ENCODE data around the gene AFAP1. TPM values are rescaled to one million over a fixed set of nuclear protein-coding genes. Genes with fewer than 3 reads are reported as not detected.

The AFAP1 gene
- total RNA-seq, 2 donors from 2014 or later, result 32.1 to 40.1 TPM

DNA sequence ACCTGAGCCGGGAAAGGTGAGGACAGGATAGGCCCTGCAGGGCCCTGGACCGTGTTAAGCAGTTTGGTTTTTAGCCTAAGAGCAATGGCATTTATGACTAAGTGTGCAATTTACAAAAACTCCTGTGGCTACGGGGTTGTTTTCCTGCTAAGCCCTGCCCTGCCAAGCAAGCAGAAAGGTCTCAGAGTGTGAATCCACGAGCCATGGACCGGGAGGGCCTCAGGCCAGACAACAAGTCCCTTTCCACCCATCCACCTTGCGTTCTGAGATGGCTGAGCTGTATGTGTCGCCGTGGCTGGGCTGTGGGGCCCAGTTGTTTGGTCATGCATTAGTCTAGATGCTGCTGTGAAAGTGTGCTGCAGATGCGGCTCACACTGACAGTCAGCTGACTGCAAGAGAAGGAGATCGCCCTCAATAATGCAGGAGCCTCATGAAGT, 33.9 kb upstream of the AFAP1 start:
- no peaks in the 10 kb centered on the region for H3K27me3 ChIP-seq (replicated peaks; ENCODE audit: insufficient read depth)
- TF ChIP-seq, protein P1, sequence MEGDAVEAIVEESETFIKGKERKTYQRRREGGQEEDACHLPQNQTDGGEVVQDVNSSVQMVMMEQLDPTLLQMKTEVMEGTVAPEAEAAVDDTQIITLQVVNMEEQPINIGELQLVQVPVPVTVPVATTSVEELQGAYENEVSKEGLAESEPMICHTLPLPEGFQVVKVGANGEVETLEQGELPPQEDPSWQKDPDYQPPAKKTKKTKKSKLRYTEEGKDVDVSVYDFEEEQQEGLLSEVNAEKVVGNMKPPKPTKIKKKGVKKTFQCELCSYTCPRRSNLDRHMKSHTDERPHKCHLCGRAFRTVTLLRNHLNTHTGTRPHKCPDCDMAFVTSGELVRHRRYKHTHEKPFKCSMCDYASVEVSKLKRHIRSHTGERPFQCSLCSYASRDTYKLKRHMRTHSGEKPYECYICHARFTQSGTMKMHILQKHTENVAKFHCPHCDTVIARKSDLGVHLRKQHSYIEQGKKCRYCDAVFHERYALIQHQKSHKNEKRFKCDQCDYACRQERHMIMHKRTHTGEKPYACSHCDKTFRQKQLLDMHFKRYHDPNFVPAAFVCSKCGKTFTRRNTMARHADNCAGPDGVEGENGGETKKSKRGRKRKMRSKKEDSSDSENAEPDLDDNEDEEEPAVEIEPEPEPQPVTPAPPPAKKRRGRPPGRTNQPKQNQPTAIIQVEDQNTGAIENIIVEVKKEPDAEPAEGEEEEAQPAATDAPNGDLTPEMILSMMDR (IDR thresholded peaks at IDR 0.05), result no peak
- DNase-seq (ENCODE audit: low spot score) (no peak), ATAC-seq (ENCODE audit: insufficient number of reproducible peaks, low FRiP score, low read depth) (no peak)
- H3K36me3 ChIP-seq, result no peaks in the 10 kb centered on the region
- peaks cover 22 to 42% of the 10 kb centered on the region in 2 donors for H3K4me1 ChIP-seq (ENCODE audit: control insufficient read depth in 1 of 2, low read depth in 2 of 2)
- H3K9me3 ChIP-seq, result no peaks in the 10 kb centered on the region
- peak overlapping the region; percentile 53 to 70 for H3K27ac ChIP-seq
- no peak overlapping the region for H3K4me3 ChIP-seq

- H3K27ac ChIP-seq, result peak overlapping the region; percentile 17 to 70
- no peak overlapping the region for H3K4me3 ChIP-seq
- no peaks in the 10 kb centered on the region for H3K9me3 ChIP-seq
- H3K27me3 ChIP-seq (replicated peaks; ENCODE audit: insufficient read depth), result no peaks in the 10 kb centered on the region
- TF ChIP-seq, protein P1 (IDR thresholded peaks at IDR 0.05), result no peak
- no peaks in the 10 kb centered on the region for H3K36me3 ChIP-seq
- ATAC-seq (ENCODE audit: insufficient number of reproducible peaks, low FRiP score, low read depth), result no peak
- H3K4me1 ChIP-seq (ENCODE audit: control insufficient read depth in 1 of 2, low read depth in 2 of 2), result peaks cover 22 to 48% of the 10 kb centered on the region in 2 donors
- no peak for DNase-seq (ENCODE audit: low spot score)
Measured at GRCh38 chr4:7971881-7972500, 32.3 kb upstream of the AFAP1 start.

DNA sequence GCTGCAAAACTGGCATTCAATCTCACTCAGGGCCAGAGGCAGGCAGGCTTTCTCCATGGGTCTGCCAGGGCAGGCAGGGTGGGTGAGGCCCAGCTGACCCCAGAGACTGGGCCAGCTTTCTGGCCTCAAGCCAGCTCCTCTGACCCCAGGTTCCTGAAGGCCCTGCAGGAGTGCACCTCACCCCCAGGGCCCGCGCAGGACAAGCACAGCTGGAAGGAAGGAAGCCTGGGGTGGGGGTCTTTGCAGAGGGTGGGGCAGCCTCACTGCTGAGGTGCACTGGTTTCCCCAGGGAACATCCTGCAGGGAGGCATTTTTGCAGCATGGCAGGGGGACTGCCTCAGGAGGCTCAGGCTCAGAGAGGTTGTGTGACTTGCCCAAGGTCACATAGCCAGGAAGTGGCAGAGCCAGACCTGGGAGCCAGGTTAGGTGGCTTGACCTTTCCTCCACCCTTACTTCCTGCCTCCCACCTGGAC, 31.5 kb upstream of the AFAP1 start:
- DNase-seq (ENCODE audit: low spot score) (no peak), ATAC-seq (ENCODE audit: insufficient number of reproducible peaks, low FRiP score, low read depth) (no peak)
- H3K27me3 ChIP-seq (replicated peaks; ENCODE audit: insufficient read depth), result no peaks in the 10 kb centered on the region
- H3K4me1 ChIP-seq (ENCODE audit: control insufficient read depth in 1 of 2, low read depth in 2 of 2), result peaks cover 22 to 48% of the 10 kb centered on the region in 2 donors
- TF ChIP-seq, protein P1 (IDR thresholded peaks at IDR 0.05), result no peak
- H3K9me3 ChIP-seq, result no peaks in the 10 kb centered on the region
- no peak overlapping the region for H3K4me3 ChIP-seq
- no peaks in the 10 kb centered on the region for H3K36me3 ChIP-seq
- peak overlapping the region in 1 of 2 donors; percentile 68 for H3K27ac ChIP-seq

GRCh38 chr4:7970361-7970946, 30.8 kb upstream of the AFAP1 start:
- Histone ChIP-seq H3K27ac (peak overlapping the region; percentile 40 to 68), H3K4me1 (ENCODE audit: control insufficient read depth in 1 of 2, low read depth in 2 of 2) (peaks cover 22 to 48% of the 10 kb centered on the region in 2 donors), H3K27me3 (replicated peaks; ENCODE audit: insufficient read depth) (no peaks in the 10 kb centered on the region), H3K36me3 (no peaks in the 10 kb centered on the region), H3K4me3 (no peak overlapping the region), H3K9me3 (no peaks in the 10 kb centered on the region)
- ATAC-seq (ENCODE audit: insufficient number of reproducible peaks, low FRiP score, low read depth), result no peak
- TF ChIP-seq, protein P1 (IDR thresholded peaks at IDR 0.05), result no peak
- DNase-seq (ENCODE audit: low spot score), result no peak

DNA sequence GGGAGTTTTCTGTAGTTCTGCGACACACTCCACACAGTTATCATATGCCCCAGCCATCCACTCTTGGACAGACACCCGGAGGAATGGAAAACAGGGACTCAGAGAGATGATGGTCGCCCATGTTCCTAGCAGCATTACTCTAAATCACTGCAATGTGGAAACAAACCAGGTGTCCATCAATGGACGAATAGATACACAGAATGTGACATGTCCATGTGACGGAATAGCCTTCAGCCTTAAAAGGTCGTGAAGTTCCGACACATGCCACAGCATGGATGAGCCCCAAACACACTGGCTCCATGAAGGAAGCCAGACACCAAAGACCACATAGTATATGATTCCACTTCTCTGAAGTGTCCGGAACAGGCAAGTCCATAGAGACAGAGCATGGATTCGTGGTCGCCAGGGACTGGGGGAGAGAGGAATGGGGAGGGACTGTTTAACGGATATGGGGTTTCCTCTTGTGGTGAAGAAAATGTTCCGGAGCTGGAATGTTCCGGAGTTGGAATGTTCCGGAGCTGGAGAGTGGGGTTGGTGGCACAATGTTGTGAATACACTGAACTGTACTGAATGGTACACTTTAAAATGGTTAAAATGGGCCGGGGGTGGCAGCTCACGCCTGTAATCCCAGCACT, 28.7 kb upstream of the AFAP1 start:
- Histone ChIP-seq H3K36me3 (no peaks in the 10 kb centered on the region), H3K27me3 (replicated peaks; ENCODE audit: insufficient read depth) (no peaks in the 10 kb centered on the region), H3K4me1 (ENCODE audit: control insufficient read depth in 1 of 2, low read depth in 2 of 2) (peaks cover 19 to 41% of the 10 kb centered on the region in 2 donors), H3K9me3 (no peaks in the 10 kb centered on the region), H3K4me3 (no peak overlapping the region), H3K27ac (peak overlapping the region; percentile 40 to 68)
- DNase-seq (ENCODE audit: low spot score) (no peak), ATAC-seq (ENCODE audit: insufficient number of reproducible peaks, low FRiP score, low read depth) (no peak)
- TF ChIP-seq, protein P1 (IDR thresholded peaks at IDR 0.05), result no peak

Measured in thoracic aorta (tissue), 2 donors.